GM18526 (cell line): ENCODE results near the gene ABCB11.

Source experiments
- POLR2A ChIP-seq: IDR thresholded peaks from 3 replicates; pipeline ENCODE4 v1.6.1; 2011; ENCODE audit not compliant: insufficient read length; ENCODE audit errors: extremely low read depth

The ABCB11 gene

GRCh38 chr2:169015943-169016342, 15.2 kb downstream of the ABCB11 start:
- TF ChIP-seq POLR2A: no peak

DNA sequence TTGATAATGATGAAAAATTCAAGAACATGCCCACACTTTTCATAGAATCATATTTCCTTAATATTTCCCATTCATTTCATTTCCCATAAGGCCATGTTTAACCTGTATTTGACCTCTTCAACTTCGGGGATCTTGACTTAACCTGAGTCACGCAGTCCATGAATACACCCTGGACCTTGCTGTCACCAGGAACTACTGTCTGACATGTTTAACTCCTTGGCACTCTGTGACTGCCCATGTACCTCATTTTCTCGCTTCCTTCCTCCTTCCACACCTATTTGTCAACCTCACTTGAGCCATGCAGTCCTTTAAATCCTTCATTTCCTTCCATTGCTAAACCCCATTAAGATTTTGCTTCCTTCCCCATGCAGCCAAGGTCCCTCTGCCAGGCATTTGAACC, 16.3 kb downstream of the ABCB11 start:
- no peak for TF ChIP-seq POLR2A

- TF ChIP-seq POLR2A: no peak
Observed at GRCh38 chr2:169013628-169014026, 17.5 kb downstream of the ABCB11 start.

DNA sequence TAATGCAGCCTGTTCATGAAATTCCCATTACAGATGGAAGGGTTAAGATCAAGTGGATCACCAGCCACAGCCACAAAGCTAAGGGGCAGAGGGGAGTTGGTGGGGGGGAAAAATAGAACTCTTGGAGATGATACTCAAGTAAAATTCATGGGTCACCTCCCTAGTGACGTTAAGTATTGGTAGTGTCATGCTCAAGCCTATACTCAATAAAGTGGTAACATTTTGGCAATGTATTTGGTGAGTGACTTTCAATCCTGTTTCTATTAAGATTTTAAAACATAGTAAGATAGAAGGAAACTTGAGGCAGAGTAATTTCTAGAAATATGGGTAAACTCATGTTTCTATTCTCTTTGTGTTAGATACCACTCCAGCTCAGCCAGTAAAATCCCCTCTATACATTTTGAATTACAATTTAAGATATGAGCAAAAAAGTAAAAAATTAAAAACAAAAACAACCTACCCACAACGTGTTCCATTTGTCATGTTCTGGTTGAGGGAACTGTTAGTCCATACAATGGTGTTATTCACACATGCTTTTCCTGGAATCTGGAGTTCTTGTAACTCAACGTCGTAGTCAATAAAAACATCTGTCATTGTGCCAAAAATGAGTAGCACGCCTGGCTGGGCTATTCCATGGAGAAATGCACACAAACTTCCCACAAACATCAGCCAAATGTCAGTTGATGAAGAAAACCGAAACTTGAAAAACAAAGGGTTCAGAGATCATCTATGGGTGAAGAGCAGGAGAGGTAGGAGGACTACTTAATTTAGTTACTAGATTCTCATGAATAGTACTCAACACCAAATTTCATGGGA, 18.1 kb downstream of the ABCB11 start:
- no peak for TF ChIP-seq POLR2A

DNA sequence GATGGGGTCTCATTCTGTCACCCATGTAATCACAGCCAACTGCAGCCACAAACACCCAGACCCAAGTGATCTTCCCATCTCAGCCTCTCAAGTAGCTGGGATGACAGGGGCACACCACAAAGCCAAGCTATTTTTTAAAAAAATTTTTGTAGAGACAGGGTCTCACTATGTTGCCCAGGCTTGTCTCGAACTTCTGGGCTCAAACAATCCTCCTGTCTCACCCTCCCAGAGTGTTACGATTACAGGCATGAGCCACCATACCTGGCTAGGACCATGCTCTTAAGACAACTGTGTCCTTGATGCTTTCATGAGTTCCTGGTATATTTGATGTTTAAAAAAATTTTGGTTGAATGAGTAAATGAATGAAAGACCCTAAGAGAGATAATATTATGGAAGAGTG, 19.4 kb downstream of the ABCB11 start:
- TF ChIP-seq POLR2A: no peak

- TF ChIP-seq POLR2A: no peak
Observed at GRCh38 chr2:169010633-169011460, 20.3 kb downstream of the ABCB11 start.

DNA sequence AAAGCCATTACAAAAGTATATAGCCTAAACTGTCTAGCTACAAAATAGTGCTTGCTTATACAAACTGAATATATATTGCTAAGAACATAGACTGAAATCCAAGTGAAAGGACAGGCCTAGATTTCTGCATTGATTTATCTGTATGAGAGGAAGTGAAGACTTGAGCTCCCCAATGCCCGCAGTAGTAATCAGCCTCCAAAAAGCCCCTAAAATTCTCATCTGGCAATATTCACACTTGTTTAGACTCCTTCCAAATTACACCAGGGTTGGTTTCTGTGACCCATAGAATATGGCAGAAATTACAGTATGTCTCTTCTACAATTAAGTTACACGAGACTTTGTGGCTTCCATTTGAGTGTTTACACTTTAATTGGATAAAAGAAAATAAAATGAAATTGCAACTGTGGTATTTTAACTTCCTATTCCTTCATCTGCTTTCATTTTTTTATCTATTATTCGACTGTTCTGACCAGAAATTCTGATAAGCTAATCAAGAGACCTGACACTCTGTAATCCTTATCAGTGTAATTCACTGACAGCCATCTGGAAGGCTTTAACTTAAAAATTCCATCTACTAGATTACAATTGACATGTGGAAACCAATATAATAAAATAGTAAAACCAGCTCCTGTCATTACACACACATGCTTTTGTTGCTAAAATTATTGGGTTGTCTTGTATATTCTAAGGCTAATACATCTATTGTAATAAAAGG, 21.1 kb downstream of the ABCB11 start:
- TF ChIP-seq POLR2A: no peak

DNA sequence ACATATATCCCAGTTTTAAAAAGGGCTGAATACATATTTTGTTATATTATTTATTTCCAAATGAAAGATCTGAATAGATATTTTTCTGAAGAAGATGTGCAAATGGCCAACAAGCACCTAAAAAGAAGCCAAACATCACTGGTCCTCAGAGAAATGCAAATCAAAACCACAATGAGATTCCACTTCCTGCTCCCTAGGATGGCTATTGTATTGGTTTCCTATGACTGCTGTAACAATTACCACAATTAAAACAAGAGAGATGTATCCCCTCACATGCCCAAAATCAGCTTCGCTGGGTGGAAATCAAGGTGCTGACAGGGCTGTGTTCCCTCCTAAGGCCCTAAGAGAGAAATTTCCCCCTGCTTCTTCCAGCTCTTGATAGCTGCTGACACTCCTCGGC, 23.2 kb downstream of the ABCB11 start:
- no peak for TF ChIP-seq POLR2A

- no peak for TF ChIP-seq POLR2A
Observed at GRCh38 chr2:169007356-169007755, 23.8 kb downstream of the ABCB11 start.

- TF ChIP-seq POLR2A: no peak
Observed at GRCh38 chr2:169006665-169007064, 24.5 kb downstream of the ABCB11 start.

DNA sequence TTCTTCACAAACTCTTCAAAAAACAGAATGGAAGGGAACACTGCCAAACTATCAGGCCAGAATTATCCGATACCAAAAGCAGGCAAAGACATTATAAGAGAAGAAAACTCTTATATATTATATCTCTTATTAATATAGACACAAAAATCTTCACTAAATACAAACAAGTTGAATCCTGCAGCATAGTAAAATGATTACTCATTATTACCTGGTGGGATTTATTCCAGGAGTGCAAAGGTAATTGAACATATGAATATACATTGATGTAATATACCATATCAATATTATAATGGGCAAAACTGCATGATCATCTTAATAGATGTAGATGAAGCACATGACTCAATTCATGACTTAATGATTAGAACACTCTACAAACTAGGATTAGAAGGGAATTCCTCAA, 25.1 kb downstream of the ABCB11 start:
- no peak for TF ChIP-seq POLR2A

DNA sequence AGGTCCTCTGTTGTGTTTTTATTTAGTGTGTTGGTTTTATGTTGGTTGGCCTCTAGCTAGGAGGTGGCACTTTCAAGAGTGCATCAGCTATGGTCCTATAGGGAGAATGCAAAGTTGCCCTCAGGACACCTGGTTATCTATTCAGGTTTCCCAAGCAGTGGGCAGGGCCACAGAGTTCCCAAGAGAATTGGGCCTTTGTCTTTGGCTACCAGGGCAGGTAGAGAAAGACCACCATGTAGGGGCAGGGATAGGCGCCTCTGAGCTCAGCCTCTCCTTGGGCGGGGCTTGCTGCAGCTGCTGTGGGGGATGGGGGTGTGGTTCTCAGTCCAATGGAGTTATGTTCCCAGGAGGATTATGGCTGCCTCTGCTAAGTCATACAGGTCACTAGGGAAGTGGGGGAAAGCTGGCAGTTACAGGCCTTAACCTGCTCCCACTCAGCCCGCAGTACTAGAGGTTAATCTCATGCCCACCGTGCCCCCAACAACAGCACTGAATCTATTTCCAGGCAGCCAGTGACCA, 26.0 kb downstream of the ABCB11 start:
- no peak for TF ChIP-seq POLR2A

DNA sequence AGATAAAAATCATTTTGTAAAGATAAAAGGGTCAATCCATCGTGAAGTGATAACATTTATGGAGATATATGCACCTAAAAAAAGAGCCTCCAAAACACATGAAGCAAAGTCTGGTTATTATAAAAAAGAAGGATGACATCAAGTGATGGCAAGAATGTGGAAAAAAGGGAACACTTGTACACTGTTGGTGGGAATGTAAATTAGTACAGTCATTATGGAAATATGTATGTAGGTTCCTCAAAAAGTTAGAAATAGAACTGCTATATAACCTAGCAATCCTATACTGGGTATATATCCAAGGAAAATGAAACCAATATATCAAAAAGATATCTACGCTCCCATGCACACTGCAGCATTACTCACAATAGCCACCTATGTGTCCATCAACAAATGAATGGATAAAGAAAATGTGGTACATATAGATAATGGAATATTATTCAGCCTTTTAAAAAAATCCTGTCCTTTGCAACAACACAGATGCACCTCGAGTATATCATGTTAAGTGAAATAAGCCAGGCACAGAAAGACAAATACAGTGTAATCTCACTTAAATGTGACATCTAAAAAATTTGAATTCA, 28.9 kb downstream of the ABCB11 start:
- no peak for TF ChIP-seq POLR2A

DNA sequence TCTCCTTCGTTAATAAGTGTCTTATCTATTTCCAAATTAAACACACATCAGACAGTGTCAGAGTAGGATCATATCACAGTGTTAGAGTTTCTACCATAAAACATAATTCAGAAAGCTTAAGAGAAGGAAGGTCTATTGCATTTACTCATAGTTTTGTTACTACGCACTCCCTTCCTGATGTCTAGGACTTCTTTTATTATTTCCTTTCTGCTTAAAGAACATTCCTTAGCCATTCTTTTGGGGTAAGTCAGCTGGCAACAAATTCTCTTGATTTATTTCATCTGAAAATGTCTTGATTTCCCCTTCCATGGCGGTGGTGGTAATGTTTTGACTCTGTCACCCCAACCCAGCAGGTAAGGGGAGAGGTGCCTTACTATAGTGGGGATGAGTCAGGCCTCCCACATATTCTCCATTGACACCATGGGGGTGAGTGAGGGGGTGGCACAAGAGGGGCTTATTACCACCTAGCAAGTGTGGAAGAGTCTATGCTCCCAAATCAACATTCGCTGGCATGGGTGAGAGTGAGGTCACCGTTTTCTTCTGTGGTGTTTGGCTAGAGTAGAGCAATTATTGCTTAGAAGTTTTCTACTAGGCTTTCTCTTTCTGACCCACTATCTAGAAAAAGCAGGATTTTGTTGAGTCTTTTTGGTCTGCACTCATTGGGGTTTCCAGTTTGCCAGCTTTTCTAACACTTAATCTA, 29.9 kb downstream of the ABCB11 start:
- TF ChIP-seq POLR2A: no peak
